ENCODE results near the gene ORC6.

The ORC6 gene

GRCh38 chr16:46746821-46747776, 57.6 kb downstream of the ORC6 start:
- TF ChIP-seq CTCF (IDR thresholded peaks at IDR 0.05; ENCODE audit: extremely low read depth, missing control alignments) = no peak
- no peak for DNase-seq (ENCODE audit: low spot score)

Data from GM20000 (cell line).